ENCODE measurements around the gene SATB2.

The SATB2 gene

DNA sequence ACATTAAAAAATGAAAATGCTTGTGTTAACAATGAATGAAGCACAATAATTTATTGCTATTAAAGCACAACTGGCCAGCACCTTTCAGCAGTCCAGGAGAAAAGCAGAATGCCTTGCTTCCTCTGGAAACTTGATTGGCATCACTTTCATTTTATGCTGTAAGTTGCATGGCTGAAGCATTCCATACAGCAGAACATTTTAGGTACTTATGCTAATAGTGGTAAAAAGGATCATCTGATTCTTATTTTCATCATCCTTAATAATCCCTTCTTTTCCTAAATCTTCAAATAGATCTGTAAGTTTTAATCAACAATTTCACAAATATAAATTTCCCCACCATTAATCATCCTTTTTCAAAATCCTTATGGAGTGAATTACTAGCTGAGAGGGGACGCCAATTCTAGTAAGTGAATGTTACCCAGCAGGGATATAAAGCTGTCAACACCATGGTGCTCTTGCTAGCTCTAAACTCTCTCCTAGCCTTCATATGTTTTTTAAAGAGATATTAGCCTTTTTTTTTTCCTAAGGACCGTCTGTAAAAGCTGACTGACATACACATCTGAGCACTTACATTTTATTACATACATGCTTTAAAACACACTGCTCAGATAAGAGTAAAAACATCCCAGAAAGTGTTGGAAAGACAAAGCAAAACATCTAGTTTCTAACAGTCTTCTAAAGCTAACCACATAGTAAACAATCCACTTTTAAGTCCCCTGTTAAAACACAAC, 5.3 kb downstream of the SATB2 start:
- no peak for DNase-seq (ENCODE audit: low read depth)

DNA sequence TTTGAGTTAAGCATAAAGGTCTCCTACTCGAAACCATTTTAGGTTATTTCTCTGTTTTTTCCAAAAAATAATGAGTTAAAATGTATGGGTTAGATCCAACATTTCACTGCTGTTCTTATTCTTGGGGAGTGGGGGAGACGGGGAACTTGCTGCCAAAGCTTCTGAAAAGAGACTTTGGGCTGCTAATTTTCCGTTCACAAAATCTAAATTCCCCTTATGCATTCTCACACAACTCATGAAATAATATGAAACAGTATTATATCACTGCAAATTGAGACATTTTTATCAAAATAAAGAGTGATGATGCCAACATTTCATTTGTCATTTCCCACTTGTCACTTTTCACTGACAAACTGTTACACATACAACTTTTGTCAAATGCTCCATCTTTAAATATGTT, 7.8 kb downstream of the SATB2 start:
- DNase-seq (ENCODE audit: low read depth), result no peak

DNA sequence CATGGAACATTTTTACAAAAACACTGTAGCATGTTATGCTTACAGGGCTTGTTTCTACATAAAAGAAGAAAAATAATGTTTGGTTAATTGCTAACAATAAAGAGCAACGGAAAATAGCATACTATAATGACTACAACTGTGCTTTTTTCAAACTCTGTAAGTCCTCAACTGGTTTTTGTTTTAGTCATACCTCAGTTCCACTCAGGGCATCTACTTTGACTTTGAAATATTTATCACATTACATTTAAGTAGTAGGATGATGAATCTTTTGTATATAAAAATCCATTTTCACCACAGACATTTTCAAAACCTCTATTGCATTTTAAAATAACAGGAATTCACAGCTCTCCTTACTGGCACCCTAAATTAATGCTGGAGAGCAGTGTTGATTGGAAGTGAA, 8.3 kb downstream of the SATB2 start:
- DNase-seq (ENCODE audit: low read depth), result no peak

DNA sequence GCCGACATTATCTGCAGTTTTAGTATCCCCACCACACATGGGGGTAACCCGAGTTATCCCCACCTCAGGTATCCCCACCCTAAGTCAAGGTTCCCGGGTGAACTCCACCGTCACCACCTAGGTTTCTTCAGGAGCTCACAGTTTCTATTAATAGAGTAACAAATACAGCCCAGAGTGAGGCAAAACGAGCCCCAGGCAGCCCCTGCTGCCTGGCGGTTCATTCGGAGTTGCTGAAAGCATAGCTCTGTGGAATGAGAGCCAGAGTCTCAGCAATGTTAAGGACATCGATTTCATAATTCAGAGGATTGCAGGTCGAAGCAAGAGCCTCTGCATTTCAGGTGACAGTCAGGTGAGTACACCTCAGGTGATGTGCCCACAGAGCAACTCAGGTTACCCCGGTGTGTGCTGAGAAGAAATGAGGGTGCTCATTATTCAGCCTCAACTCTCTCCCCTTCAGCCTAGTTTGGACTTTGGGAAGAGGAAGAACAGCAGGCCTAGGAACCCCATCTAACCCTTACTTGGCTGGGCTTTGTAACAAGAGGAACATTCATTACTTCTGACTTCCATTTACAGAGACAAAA, 10.7 kb downstream of the SATB2 start:
- DNase-seq (ENCODE audit: low read depth), result no peak

DNA sequence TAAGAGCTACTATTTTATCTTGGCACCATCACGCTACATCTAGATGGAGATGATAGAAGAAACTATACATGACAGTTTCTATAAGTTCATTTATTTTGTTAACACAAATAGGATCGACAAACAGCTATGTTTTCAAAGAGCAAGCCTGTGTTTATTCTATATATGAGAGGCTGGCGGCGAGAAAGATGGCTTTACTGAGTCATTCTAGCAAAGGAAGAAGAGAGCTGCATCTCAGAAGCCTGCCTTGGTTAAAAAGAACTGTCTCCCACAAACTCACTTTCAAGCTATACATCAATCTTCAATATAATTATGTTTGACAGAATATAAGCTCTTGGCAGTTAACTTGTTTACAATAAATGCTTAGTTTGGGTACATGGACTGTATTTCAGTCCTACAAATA, 13.0 kb downstream of the SATB2 start:
- DNase-seq (ENCODE audit: low read depth), result no peak

DNA sequence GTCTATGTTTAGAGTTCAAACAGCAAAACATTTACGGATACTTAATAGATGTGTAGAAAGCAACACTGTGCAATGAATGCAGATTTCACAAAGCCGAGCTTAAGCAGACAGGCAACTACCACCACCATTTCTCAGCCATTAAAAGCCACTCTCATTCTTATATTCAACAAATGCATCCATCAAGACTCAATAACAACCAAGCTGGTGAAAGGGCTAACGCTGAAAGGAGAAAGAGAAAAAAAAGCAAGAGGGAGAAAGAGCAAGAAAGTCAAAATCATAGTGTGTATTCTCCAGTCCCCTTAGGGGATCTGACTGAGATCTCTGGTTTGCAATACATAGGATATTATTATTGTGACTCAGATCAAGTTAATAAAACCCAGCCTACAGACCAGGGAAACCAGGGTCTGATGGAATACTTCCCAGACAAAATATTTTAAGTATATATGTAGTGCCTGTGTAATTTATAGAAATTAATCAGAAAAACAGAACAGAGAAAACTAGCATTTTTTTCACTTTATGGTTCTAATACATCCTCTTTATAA, 14.1 kb downstream of the SATB2 start:
- DNase-seq (ENCODE audit: low read depth), result no peak

DNA sequence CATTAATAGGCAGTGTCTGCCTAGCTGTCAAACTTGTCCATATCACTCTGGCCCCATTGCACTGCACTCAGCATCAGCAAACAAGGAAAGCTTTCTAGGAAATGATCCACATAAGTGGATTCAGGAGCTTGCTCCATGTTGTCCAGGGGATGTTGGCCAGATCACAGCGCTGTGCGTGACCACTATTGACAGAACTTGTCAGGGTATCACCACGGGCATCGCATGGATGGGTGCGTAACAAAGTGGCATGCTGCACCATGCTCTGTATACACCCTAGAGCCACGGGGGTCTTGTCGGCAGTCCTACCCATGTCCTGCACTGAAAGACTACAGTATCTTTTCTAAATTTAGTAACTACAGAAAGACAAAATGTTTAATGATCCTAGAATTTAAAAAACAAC, 15.6 kb downstream of the SATB2 start:
- DNase-seq (ENCODE audit: low read depth), result no peak

DNA sequence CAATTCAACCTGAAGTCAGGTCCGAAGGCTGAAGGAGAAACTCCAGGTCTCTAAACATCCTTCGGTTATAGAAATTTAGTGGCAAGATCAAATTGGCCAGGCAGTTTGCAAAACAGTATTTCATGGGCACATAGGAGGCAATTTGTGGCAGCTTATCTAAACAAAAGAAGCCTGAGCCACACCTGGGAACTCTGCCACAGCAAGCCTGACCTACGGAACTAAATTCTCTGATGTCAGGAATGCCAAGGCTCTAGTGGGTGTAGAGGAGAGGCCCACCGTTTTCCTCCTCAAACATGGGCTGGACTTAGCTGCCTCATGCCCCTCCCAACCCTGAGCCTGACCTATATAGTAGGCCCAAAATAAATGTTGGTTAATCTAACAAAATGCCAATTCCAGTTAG, 16.0 kb downstream of the SATB2 start:
- DNase-seq (ENCODE audit: low read depth), result no peak

DNA sequence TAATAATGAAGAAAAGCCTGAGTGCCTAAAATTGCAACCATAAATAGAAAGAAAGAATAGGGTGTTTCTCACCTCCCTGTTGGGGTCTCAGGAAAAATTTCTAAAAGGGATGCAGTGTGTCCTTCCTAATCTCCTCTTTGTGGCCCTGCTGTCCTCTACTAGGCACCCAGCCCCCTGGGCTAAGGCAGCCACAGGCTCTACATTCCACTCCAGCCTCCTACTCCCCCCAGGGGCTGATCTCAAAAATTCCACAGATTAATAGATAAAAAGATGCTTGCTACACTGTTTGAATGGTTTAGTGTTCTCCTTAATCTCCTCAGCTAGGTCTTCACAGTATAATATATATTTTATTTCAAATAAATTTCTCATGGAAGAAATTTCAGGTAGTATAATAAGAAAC, 17.6 kb downstream of the SATB2 start:
- no peak for DNase-seq (ENCODE audit: low read depth)

DNA sequence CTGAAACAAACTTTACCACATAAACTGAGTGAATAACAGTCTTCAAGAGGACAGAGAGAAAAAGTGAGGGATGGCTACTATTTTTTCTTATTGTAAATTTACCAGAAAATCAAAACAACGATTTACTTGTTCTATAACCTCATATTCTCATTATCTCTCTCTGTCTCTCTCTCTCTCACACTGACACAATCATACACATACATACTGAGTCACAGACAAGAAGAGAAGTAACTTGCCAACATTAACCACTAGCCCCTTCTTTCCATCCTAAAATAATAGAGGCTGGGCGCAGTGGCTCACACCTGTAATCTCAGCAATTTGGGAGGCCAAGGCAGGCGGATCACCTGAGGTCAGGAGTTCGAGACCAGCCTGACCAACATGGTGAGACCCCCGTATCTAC, 18.2 kb downstream of the SATB2 start:
- DNase-seq (ENCODE audit: low read depth), result no peak

DNA sequence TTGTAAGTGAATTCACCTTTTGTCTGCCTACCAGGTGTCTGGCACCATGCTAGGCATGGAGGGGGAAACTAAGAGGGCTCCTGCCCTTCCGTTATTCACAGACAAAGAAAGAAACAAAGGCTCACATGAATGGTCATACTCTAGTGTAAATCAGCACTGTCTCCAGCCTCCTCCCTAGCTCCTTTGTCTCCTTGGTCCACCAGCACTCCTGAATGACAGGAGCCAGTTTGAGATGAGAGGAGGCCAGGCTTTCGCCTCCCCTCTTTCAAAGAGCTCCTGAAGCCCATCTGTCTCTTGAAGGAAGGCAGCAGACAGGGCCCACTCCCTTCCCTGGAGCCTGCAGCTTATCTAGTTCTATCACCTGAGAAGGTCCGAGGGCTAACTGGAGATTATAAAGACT, 18.7 kb downstream of the SATB2 start:
- no peak for DNase-seq (ENCODE audit: low read depth)

DNA sequence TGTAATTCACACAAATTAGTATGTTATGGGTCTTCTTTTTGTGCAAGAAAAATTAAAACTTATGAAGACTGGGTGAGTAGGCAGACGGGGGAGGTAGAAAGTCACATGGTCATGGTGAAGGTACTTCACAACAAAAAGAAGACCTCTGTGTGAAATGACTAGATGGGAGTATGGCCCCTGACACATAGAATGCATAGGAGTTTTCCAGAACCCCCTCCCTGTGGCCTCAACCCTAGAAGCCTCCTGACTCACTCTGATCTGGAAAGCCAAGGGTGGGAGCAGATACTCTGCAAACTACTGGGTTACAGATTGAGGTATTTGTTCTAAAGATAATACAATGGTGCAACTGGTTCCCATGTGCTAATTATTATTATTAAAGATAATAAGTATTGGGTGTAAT, 23.2 kb downstream of the SATB2 start:
- DNase-seq (ENCODE audit: low read depth), result no peak

DNA sequence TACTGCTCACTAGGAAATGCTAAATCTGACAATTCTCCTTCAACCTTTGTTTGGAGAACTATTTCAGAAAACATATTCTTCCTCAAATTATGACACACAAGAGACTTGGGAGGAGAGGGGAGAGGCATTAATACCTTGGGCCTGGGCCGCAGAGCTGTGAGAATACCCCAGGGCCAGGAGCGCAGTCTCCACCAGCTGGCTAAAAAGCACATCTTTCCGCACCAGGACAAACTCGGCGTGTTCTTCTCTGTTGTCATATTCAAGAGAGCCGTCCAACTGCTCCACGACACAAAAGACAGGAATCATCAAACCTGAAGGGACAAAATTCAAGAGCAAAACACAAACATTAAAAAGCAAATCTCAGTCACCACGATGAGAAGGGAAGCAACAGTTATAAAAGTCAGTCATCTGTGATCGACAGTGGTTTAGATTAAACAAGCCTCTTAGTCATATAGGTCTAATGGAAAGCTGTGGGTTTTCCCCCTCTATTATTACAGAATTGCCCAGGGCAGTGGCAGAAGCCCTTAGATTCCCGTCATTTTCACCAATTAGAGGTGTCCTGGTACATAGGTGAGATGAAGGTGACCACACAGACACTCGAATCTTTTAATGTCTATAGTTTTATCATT, 24.4 kb downstream of the SATB2 start:
- DNase-seq (ENCODE audit: low read depth), result no peak

DNA sequence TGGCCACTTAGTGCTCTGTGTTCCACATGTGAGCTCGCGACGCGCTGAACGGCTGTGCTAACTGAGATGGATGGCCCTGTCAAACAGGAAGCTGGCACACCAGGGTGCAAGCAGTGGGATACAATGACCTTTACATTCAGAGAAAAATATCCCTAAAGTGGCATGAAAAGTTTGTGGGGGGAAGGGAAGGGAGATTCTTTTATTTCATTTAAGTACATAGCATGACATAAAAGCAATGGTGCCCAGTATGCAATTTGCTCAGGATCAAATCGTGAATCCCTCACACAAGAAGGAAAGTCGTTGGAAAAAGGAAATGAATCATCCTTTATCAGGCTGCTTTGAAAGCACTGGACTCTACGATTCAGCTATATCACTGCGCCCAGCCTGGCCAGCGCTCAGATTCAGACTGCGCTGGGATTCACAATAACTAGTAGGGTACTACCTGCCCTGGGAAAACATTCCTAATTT, 26.0 kb downstream of the SATB2 start:
- no peak for DNase-seq (ENCODE audit: low read depth)

DNA sequence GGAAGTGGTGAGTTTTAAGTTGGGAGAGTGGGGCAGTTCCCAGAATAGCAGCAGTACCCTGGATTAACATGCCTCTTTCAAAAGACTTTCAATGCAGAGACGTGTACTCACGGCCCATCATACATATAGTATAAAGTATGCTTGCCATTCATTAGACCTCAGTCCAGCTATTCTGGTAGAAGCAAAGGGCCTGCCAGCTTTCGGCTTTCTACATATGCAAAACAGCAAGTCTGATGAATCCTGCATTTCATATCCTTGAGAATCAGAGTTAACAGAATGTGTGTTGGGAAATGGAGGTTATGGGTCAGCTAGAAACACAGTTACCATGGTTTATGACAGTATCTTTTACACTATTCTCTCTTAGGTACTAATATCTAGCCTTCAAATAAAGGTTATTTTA, 27.5 kb downstream of the SATB2 start:
- no peak for DNase-seq (ENCODE audit: low read depth)

DNA sequence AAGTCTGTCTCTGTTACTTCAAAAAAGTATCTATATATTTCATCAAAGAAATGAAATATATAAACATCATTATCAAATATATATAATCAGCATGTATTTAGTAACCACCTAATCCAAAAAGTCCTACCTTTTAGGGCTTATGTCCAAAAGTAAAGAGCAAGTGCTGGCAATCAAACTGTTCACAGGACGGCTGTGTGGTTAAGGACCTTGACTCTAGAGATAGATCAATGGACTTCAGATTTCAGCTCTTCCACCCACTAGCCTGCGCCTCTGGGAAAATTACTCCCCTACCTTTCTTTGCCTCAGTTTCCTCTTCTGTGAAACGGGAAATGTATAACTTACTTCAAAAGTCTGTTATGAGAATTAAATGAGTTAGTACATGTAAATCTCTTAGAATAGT, 29.4 kb downstream of the SATB2 start:
- no peak for DNase-seq (ENCODE audit: low read depth)

DNA sequence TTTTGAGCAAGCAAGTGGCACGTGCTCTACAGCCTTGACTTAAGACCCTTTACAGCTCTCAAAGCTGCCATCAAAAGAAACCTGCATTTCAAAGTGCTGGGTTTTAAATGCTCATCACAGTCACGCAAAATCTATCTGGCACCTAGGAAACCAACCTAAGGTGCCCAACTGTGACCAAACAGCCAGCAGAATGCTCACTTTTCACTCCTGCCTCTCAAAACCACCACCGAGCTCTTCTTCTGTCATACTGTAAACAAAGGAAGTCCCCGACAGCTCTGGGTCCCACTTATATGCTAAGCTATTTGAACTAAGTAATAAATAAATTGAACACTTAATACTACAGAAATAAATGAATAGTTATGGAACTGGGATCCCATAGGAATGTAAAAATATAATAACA, 33.6 kb downstream of the SATB2 start:
- DNase-seq (ENCODE audit: low read depth), result no peak

DNA sequence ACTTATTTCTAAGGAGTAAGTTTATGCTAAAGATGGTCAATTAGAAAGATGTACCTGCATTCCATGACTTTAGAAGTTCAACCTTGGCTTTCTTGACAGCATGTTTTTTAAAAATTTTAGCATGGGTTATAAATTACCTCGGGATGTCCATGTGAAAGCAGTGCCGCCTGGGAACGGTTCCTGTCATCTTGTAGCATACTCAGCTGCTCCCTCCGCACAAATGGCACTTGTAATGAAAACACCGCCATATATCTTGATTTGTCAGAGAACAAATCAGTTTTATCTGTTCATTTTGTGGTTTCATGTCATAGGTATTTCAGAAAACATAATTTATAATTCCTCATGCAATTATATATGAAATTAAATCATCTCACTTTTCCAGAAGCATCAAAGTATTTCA, 38.3 kb downstream of the SATB2 start:
- DNase-seq (ENCODE audit: low read depth), result no peak

DNA sequence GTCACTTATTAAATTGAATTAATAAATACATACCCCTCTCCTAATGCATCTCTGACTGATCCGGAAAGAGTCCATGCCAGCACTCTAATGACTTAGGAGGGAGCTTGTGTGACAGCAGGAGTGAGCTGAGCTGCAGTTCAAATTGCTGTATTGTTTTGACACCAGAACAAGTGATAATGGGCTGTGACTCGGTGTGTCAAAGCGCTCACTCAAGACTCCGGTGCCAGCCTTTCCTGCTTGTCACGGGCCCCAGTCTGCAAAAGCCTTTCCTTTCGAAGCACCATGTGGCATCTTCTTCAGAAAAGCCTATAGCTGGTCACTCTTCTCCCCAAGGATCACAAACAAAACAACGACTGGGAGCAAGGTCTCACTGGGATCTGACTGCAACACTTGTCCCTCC, 43.3 kb downstream of the SATB2 start:
- no peak for DNase-seq (ENCODE audit: low read depth)

DNA sequence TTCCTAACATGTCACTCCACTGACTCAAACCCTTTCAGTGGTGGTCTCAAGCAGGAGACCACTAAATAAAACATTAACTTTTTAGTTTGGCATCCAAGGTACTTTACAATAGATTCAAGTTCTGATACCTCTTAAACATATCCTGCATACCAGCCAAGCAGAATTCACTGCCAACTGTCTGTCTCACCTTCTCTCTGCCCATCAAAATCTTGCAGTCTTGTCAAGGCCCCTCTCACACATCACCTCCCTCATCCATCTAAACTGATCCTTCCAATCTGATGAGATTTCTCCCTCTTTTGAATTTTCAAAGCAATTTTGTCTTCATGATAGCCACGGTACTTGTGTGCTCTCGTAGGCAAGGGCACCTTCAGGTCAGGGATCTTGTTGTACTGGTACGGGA, 43.7 kb downstream of the SATB2 start:
- DNase-seq (ENCODE audit: low read depth), result no peak

DNA sequence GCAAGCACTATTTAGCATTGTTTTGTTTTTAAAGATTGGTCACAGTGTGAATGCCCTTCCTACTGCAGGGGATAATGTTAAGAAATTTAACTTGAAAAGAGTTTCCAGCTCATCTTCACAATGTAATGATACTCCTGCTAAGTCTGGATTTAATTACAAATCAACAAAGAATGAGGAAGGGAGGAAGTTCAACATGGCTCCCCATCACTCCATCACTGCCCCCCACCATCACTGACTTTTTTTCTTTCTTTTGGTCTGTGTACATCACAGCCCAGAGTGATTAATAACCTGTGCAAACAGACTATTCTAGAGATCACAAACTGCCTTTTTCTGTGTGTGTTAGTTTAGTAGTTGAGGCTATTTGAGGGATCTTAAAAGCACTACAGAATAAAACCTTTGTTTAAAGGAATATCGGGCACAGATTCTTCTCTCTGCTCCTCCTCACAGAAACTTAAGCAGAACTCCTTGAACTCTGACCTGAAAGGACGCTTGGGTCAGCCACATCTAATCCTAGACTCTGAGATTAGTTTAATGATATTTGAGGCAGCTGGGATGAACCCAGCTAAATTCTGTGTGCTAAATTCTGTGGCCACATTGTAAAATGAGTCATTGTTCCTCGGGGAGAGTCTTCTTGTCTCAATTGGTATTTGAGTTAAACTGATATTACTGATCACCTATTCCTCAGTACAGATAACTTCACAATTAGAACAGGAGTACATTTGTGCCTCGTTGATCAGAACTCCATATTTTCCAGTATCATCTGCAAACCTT, 47.8 kb downstream of the SATB2 start:
- DNase-seq (ENCODE audit: low read depth), result no peak

DNA sequence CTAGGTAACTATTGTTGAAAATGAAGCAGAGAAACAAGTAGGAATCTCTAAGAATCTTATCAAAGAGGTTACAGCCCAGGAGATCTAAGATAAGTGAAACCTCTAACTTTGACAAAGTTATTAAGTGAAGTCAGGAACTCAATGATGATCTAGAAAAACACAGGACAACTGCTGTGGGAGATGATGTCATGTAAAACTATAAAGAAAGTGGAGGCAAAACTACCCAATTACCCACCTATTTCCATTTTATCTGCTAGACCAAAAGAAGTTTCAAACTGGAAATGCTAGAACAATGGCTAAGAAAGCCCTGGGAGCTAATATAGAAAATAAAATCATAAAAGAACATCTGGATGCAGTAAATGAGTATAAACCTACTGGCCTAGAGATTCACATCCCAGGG, 50.3 kb downstream of the SATB2 start:
- no peak for DNase-seq (ENCODE audit: low read depth)

DNA sequence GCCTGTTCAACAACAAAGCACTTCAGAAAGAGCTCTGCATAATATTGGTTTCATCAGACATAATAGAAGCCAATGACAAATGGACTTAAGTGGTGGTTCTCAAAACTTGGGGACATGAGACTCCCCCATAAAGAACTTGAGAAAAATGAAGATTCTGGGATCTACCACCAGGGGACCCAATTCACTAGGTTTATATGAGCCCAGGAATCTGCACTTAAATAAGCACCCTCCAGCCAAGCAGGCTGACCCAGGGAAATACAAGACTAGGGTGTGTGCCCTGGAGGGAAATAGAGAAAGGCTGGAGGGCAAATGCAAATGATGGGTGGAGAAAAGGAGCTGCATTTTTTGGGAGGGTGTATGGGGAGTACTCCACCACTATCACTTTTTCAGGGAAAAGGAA, 52.5 kb downstream of the SATB2 start:
- no peak for DNase-seq (ENCODE audit: low read depth)
